Neural cell (in vitro differentiated cells): ENCODE measurements around the gene TCP11. TPM values are rescaled to one million over a fixed set of nuclear protein-coding genes. Genes with fewer than 3 reads are reported as not detected.

ENCODE experiments used
- H2AFZ ChIP-seq: fragments of 200-600, 300-800 bp; sonication (generic), shearing (Covaris generic); 2 replicates; pipeline ENCODE4 v1.6.0; 2014; ENCODE audit warnings: low read depth, mild to moderate bottlenecking, antibody characterized with exemption, low read length, moderate library complexity
- H3F3A ChIP-seq: fragments of 200-600 bp; shearing (Covaris generic); 2 replicates; pipeline ENCODE4 v1.6.1; 2016; ENCODE audit warnings: mild to moderate bottlenecking, moderate library complexity, mixed read lengths, antibody characterized with exemption, low read length; ENCODE audit not compliant: insufficient read depth, poor library complexity, severe bottlenecking
- H3K27ac ChIP-seq: fragments of 200-600, 300-800 bp; sonication (generic), shearing (Covaris generic); 2 replicates; pipeline ENCODE4 v1.5.1; 2014; ENCODE audit warnings: mild to moderate bottlenecking, low read length, moderate library complexity
- H3K27me3 ChIP-seq: fragments of 300-800, 200-600 bp; sonication (generic), shearing (Covaris generic); 2 replicates; pipeline ENCODE4 v1.6.0; 2014; ENCODE audit warnings: mild to moderate bottlenecking, low read depth, low read length, moderate library complexity; ENCODE audit not compliant: insufficient read depth
- H3K36me3 ChIP-seq: fragments of 300-800, 200-600 bp; sonication (generic), shearing (Covaris generic); 2 replicates; pipeline ENCODE4 v1.5.1; 2014; ENCODE audit warnings: mild to moderate bottlenecking, antibody characterized with exemption, low read length, moderate library complexity; ENCODE audit not compliant: insufficient read depth
- H3K4me2 ChIP-seq: fragments of 300-800, 200-600 bp; sonication (generic), shearing (Covaris generic); 2 replicates; pipeline ENCODE4 v1.6.0; 2014; ENCODE audit warnings: mild to moderate bottlenecking, low read length
- H3K4me3 ChIP-seq: fragments of 300-800, 200-600 bp; sonication (generic), shearing (Covaris generic); 2 replicates; pipeline ENCODE4 v1.5.1; 2014; ENCODE audit warnings: mild to moderate bottlenecking, low read length, moderate library complexity
- H3K79me2 ChIP-seq: fragments of 200-600 bp; shearing (Covaris generic); replicated peaks from 2 replicates; pipeline ENCODE4 v1.6.0; 2014; ENCODE audit warnings: mild to moderate bottlenecking, low read length, moderate library complexity; ENCODE audit not compliant: insufficient read depth
- H3K9ac ChIP-seq: fragments of 300-800, 200-600 bp; sonication (generic), shearing (Covaris generic); 2 replicates; pipeline ENCODE4 v1.6.1; 2016; ENCODE audit warnings: mild to moderate bottlenecking, low read length, mixed read lengths
- H3K9me2 ChIP-seq: fragments of 200-600 bp; shearing (Covaris generic); 2 replicates; pipeline ENCODE4 v1.6.1; 2016; ENCODE audit warnings: mild to moderate bottlenecking, low read length, mixed read lengths; ENCODE audit not compliant: insufficient read depth
- H3K9me3 ChIP-seq: fragments of 200-600, 300-800 bp; sonication (generic), shearing (Covaris generic); 2 replicates; pipeline ENCODE4 v1.6.1; 2016; ENCODE audit warnings: mild to moderate bottlenecking, mixed run types, low read length, moderate library complexity, mixed read lengths
- H4K20me1 ChIP-seq: fragments of 200-600 bp; shearing (Covaris generic); 2 replicates; pipeline ENCODE4 v1.6.1; 2016; ENCODE audit warnings: mild to moderate bottlenecking, mixed run types; ENCODE audit not compliant: insufficient read depth
- EP300 ChIP-seq: fragments of 450-650 bp; conservative IDR thresholded peaks from 2 replicates; pipeline ENCODE4 v1.6.1; 2014; ENCODE audit warnings: antibody characterized with exemption, mild to moderate bottlenecking, moderate library complexity; ENCODE audit not compliant: poor library complexity, severe bottlenecking
- EZH2 ChIP-seq: fragments of 200-600, 300-800 bp; shearing (Covaris generic), sonication (generic); IDR thresholded peaks from 2 replicates; pipeline ENCODE4 v1.6.1; 2014; ENCODE audit warnings: antibody characterized with exemption, low read length, borderline replicate concordance, mild to moderate bottlenecking; ENCODE audit not compliant: insufficient read depth, poor library complexity, severe bottlenecking
- MXI1 ChIP-seq: fragments of 450-650 bp; conservative IDR thresholded peaks from 2 replicates; pipeline ENCODE4 v1.6.1; 2014; ENCODE audit warnings: antibody characterized with exemption, mild to moderate bottlenecking; ENCODE audit not compliant: poor library complexity, severe bottlenecking
- POLR2AphosphoS5 ChIP-seq: IDR thresholded peaks from 2 replicates; pipeline ENCODE4 v1.6.1; 2012
- RAD21 ChIP-seq: fragments of 450-650 bp; conservative IDR thresholded peaks from 2 replicates; pipeline ENCODE4 v1.6.1; 2014; ENCODE audit warnings: antibody characterized with exemption, mild to moderate bottlenecking, moderate library complexity
- SMC3 ChIP-seq: fragments of 450-650 bp; conservative IDR thresholded peaks from 2 replicates; pipeline ENCODE4 v1.6.1; 2014; ENCODE audit warnings: antibody characterized with exemption, mild to moderate bottlenecking, moderate library complexity; ENCODE audit not compliant: poor library complexity
- TAF1 ChIP-seq: IDR thresholded peaks from 2 replicates; pipeline ENCODE4 v1.6.1; 2012; ENCODE audit warnings: low read depth
- polyA plus RNA-seq: library from polyadenylated mRNA; depleted of rRNA; stranded (reverse); fragments of >200 nt; gene quantifications from 2 replicates; pipeline ENCODE4 v1.2.3, GENCODE V29; 2014
- TF ChIP-seq, protein P1 (sequence below): IDR thresholded peaks from 2 replicates; pipeline ENCODE4 v1.6.1; 2012; ENCODE audit warnings: borderline replicate concordance
- TF ChIP-seq, protein P2 (sequence below): fragments of 450-650 bp; IDR thresholded peaks from 2 replicates; pipeline ENCODE4 v1.5.1; 2014; ENCODE audit warnings: antibody characterized with exemption, mild to moderate bottlenecking, moderate library complexity; ENCODE audit not compliant: poor library complexity, severe bottlenecking

Gene TCP11
- polyA plus RNA-seq, 1 donor from 2014 or later, result not detected

- Histone ChIP-seq H3K27ac (no peak overlapping the region), H2AFZ (no peak overlapping the region), H3K27me3 (no peaks in the 10 kb centered on the region), H3F3A (no peaks in the 10 kb centered on the region), H3K4me2 (no peak overlapping the region), H3K9ac (no peak overlapping the region), H3K9me3 (no peaks in the 10 kb centered on the region), H3K4me3 (no peak overlapping the region), H4K20me1 (no peaks in the 10 kb centered on the region), H3K36me3 (no peaks in the 10 kb centered on the region), H3K9me2 (no peaks in the 10 kb centered on the region), H3K79me2 (no peaks in the 10 kb centered on the region)
- TF ChIP-seq MXI1, result no peak
- TF ChIP-seq, protein P1, sequence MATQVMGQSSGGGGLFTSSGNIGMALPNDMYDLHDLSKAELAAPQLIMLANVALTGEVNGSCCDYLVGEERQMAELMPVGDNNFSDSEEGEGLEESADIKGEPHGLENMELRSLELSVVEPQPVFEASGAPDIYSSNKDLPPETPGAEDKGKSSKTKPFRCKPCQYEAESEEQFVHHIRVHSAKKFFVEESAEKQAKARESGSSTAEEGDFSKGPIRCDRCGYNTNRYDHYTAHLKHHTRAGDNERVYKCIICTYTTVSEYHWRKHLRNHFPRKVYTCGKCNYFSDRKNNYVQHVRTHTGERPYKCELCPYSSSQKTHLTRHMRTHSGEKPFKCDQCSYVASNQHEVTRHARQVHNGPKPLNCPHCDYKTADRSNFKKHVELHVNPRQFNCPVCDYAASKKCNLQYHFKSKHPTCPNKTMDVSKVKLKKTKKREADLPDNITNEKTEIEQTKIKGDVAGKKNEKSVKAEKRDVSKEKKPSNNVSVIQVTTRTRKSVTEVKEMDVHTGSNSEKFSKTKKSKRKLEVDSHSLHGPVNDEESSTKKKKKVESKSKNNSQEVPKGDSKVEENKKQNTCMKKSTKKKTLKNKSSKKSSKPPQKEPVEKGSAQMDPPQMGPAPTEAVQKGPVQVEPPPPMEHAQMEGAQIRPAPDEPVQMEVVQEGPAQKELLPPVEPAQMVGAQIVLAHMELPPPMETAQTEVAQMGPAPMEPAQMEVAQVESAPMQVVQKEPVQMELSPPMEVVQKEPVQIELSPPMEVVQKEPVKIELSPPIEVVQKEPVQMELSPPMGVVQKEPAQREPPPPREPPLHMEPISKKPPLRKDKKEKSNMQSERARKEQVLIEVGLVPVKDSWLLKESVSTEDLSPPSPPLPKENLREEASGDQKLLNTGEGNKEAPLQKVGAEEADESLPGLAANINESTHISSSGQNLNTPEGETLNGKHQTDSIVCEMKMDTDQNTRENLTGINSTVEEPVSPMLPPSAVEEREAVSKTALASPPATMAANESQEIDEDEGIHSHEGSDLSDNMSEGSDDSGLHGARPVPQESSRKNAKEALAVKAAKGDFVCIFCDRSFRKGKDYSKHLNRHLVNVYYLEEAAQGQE, result no peak
- TF ChIP-seq POLR2AphosphoS5, result no peak
- TF ChIP-seq RAD21, result no peak
- TF ChIP-seq, protein P2, sequence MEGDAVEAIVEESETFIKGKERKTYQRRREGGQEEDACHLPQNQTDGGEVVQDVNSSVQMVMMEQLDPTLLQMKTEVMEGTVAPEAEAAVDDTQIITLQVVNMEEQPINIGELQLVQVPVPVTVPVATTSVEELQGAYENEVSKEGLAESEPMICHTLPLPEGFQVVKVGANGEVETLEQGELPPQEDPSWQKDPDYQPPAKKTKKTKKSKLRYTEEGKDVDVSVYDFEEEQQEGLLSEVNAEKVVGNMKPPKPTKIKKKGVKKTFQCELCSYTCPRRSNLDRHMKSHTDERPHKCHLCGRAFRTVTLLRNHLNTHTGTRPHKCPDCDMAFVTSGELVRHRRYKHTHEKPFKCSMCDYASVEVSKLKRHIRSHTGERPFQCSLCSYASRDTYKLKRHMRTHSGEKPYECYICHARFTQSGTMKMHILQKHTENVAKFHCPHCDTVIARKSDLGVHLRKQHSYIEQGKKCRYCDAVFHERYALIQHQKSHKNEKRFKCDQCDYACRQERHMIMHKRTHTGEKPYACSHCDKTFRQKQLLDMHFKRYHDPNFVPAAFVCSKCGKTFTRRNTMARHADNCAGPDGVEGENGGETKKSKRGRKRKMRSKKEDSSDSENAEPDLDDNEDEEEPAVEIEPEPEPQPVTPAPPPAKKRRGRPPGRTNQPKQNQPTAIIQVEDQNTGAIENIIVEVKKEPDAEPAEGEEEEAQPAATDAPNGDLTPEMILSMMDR, result no peak
- no peak for TF ChIP-seq EZH2
- no peak for TF ChIP-seq EP300
- TF ChIP-seq SMC3, result no peak
- no peak for TF ChIP-seq TAF1
These were observed 63.4 kb downstream of the TCP11 start for GRCh38 chr6:35077713-35078105.

DNA sequence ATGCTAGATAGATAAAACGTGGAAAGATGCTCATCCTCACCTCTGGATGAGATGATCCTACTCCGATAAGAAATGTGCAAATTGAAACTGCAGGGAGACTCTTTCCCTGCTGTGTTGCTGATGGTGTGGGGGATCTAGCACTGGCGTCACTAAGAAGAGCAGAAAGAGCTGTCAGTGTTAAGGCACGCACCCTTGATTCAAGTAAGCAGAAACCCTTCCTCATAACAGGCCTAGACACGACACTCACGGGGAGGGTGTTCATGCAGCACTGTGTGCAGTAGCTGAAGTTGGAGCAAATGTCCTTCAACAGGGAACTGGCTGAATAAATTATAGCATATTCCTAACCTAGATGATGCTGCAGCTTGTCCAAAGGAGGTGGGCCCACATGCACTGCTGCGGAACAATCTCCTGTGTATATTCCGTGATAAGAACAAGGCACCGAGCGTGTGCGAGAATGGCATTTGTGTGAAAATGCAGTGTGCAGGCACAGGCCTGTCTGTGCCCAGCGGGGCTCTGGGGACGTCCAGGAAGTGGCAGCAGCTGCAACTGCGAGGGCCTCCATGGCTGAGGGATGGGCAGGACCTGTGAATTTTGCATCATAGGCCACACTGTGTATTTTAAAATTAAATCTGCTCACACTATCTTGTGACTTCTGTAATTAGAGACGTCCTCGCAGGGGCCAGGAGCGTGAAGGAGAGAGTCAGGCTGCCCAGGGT, 64.0 kb downstream of the TCP11 start:
- no peak overlapping the region for H3K27ac ChIP-seq
- H4K20me1 ChIP-seq, result no peaks in the 10 kb centered on the region
- no peak for TF ChIP-seq RAD21
- TF ChIP-seq, protein P2, result no peak
- no peak for TF ChIP-seq TAF1
- no peak for TF ChIP-seq SMC3
- no peak for TF ChIP-seq EP300
- no peak for TF ChIP-seq MXI1
- TF ChIP-seq EZH2, result no peak
- no peak for TF ChIP-seq POLR2AphosphoS5
- no peaks in the 10 kb centered on the region for H3F3A ChIP-seq
- H3K9ac ChIP-seq, result no peak overlapping the region
- no peaks in the 10 kb centered on the region for H3K79me2 ChIP-seq
- H3K36me3 ChIP-seq, result no peaks in the 10 kb centered on the region
- no peaks in the 10 kb centered on the region for H3K9me2 ChIP-seq
- H3K27me3 ChIP-seq, result no peaks in the 10 kb centered on the region
- no peak overlapping the region for H3K4me2 ChIP-seq
- no peak overlapping the region for H3K4me3 ChIP-seq
- no peaks in the 10 kb centered on the region for H3K9me3 ChIP-seq
- no peak overlapping the region for H2AFZ ChIP-seq
